ENCODE data around the gene AKR7A3.

Gene AKR7A3

DNA sequence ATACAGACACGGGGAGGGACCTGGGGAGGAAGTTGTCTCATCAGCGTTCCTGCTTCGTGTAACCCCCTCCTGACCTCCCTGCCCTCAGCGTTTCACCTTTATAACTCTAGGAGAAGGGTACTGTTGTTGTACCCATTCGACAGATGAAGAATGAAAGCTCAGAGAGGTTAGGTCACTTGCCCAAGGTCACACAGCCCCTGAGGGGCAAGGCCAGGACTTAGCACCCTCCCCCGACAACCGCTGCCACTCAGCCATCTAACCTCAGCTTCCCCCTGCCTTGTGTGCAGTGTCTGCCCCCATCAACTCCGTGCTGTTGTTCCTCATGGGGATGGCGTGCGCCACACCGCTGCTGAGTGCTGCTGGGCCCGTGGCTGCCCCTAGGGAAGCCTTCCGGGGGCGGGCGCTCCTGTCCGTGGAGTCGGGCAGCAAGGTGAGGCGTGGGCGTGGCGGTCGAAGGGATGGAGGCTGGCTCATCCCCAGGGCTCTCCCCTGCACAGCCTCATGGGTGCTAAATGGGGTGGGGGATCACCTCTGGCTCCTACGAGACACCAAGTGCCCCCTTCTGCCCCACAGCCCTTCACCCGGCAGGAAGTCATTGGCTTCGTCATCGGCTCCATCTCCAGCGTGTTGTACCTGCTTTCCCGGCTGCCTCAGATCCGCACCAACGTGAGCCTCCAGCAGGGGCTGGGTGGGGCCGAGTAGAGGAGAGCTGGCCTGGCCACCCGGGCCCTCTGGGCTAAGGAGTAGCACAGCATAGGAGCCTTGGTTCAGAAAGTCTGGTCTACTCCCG lies 37.6 kb upstream of the AKR7A3 start:
- no peak overlapping the region for H3K27ac ChIP-seq
- TF ChIP-seq, protein P1, sequence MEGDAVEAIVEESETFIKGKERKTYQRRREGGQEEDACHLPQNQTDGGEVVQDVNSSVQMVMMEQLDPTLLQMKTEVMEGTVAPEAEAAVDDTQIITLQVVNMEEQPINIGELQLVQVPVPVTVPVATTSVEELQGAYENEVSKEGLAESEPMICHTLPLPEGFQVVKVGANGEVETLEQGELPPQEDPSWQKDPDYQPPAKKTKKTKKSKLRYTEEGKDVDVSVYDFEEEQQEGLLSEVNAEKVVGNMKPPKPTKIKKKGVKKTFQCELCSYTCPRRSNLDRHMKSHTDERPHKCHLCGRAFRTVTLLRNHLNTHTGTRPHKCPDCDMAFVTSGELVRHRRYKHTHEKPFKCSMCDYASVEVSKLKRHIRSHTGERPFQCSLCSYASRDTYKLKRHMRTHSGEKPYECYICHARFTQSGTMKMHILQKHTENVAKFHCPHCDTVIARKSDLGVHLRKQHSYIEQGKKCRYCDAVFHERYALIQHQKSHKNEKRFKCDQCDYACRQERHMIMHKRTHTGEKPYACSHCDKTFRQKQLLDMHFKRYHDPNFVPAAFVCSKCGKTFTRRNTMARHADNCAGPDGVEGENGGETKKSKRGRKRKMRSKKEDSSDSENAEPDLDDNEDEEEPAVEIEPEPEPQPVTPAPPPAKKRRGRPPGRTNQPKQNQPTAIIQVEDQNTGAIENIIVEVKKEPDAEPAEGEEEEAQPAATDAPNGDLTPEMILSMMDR (IDR thresholded peaks at IDR 0.05): no peak
- no peak for TF ChIP-seq ZFX (IDR thresholded peaks at IDR 0.05; ENCODE audit: borderline replicate concordance)

DNA sequence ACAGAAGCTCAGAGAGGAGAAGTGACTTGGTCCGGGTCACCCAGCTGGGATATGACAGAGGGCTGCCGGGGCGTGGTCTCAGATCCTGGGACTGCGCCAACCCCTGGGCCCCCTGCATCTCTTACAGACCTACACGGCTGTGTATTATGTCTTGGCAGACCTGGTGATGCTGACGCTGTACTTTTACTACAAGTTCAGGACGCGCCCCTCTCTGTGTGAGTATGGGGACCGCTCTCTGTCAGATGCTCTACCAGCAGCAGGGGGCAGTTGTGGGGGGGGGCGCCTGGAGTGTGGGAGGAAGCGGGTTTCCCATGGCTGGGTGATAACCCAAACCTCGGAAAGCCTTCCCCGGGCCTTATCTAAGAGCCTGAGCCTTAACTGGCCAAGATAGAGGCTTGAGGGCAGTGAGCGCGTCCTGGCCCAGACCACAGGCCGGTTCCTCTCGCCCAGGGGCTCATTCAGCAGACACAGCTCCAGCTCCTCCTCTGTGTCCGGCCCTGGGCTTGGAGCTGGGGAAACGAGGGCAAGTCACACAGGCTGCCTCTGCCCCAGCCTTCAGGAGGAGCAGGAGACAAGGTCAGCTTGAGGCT lies 36.9 kb upstream of the AKR7A3 start:
- TF ChIP-seq ZFX (IDR thresholded peaks at IDR 0.05; ENCODE audit: borderline replicate concordance): no peak
- TF ChIP-seq, protein P1 (IDR thresholded peaks at IDR 0.05): no peak
- no peak overlapping the region for H3K27ac ChIP-seq

- no peak overlapping the region for H3K27ac ChIP-seq
- TF ChIP-seq, protein P1 (IDR thresholded peaks at IDR 0.05): no peak
Measured at GRCh38 chr1:19324665-19324990, 36.1 kb upstream of the AKR7A3 start.

- H3K27ac ChIP-seq: no peak overlapping the region
- TF ChIP-seq ZFX (IDR thresholded peaks at IDR 0.05; ENCODE audit: borderline replicate concordance): no peak
- TF ChIP-seq, protein P1 (IDR thresholded peaks at IDR 0.05): no peak
Measured at GRCh38 chr1:19323987-19324664, 35.6 kb upstream of the AKR7A3 start.

DNA sequence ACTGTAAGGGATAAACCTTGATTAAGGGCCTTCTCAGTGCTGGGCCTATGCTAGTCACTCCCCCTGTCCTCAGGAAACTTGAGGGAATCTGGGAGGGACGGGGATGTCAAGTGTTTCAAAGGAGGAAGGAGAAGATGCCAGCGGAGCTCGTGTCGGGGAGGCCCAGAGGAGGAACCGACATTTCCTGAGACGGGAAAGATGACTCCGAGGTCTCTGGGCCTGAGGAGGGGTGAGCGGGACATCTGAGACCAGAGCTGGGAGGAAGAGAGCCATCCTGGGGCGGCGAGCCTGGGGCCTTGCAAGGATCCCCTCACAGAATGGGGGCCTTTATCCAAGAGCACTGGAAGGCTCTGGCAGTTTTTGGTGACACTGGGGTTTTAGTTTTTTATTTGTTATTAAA lies 33.9 kb upstream of the AKR7A3 start:
- TF ChIP-seq, protein P1 (IDR thresholded peaks at IDR 0.05): no peak
- TF ChIP-seq ZFX (IDR thresholded peaks at IDR 0.05; ENCODE audit: borderline replicate concordance): no peak
- no peak overlapping the region for H3K27ac ChIP-seq

DNA sequence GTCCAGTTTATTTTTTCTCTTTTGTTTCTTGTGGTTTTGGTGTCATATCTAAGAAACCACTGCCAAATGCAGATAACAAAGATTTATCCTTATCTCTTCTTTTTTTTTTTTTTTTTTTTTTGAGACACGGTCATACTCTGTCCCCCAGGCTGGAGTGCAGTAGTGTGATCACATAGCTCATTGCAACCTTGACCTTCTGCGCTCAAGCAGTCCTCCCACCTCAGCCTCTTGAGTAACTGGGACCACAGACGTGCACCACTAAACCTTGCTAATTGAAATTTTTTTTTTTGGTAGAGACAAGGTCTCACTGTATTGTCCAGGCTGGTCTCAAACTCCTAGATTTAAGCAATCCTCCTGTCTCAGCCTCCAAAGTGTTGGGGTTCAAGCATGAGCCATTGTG lies 32.5 kb upstream of the AKR7A3 start:
- no peak overlapping the region for H3K27ac ChIP-seq
- TF ChIP-seq, protein P1 (IDR thresholded peaks at IDR 0.05): no peak
- no peak for TF ChIP-seq ZFX (IDR thresholded peaks at IDR 0.05; ENCODE audit: borderline replicate concordance)

GRCh38 chr1:19319196-19319595 lies 30.6 kb upstream of the AKR7A3 start:
- TF ChIP-seq, protein P1 (IDR thresholded peaks at IDR 0.05): no peak
- TF ChIP-seq ZFX (IDR thresholded peaks at IDR 0.05; ENCODE audit: borderline replicate concordance): no peak
- H3K27ac ChIP-seq: no peak overlapping the region

Measured in 22Rv1 (cell line).